ENCODE measurements around the gene KCNK13. TPM values are rescaled to one million over a fixed set of nuclear protein-coding genes. Genes with fewer than 3 reads are reported as not detected.

The KCNK13 gene
- total and polyA plus RNA-seq, 2 of the 13 experiments (the other 11 are each of a cell fraction or from before 2014, with no cell fraction given), result 0.08 to 0.29 TPM

DNA sequence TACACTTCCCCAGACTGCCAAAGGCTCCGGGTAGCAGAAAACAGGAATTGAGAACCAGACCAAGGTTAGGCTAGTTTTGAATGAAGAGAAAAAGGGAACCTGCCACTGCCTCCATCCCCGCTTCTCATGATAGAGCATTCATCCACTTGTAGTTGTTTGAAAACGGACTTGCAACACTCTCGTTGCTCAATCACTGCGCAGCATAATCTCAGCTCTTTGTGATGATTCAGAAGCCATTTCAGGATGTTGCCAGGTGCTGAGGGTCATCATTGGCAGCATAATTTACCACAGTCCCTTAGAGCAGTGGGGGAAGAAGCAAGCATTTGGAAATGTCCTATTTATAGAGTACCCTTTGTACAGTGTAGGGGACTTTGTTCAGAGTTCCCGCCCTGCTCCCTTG is 25.6 kb downstream of the KCNK13 start (continued):
- TF ChIP-seq GFI1 (CRISPR knock-in tag; IDR thresholded peaks at IDR 0.05; ENCODE audit: borderline replicate concordance) (peak; percentile 76; the same call in 1 of the 2 replicates), HNRNPLL (IDR thresholded peaks at IDR 0.05; ENCODE audit: low read depth, low read length, poor library complexity, severe bottlenecking) (no peak), KDM1A (CRISPR knock-in tag; IDR thresholded peaks at IDR 0.05) (peak; percentile 50; the same call in 1 of the 2 replicates), GATAD2A (CRISPR knock-in tag; IDR thresholded peaks at IDR 0.05) (peak; percentile 58; the same call in 1 of the 2 replicates), NR2F1 (CRISPR knock-in tag; IDR thresholded peaks at IDR 0.05) (peak in 1 of 2 experiments; percentile 23; a peak in 1 of 4 replicates), KLF6 (CRISPR knock-in tag; IDR thresholded peaks at IDR 0.05) (no peak), ZSCAN30 (CRISPR knock-in tag; IDR thresholded peaks at IDR 0.05) (no peak), SALL1 (CRISPR knock-in tag; IDR thresholded peaks at IDR 0.05) (0 out of 2 replicates have a peak, but pooled peaks have one; percentile 27), ZNF614 (CRISPR knock-in tag; IDR thresholded peaks at IDR 0.05; ENCODE audit: borderline replicate concordance) (peak; percentile 28; the same call in 1 of the 2 replicates), HMG20B (CRISPR knock-in tag; conservative IDR thresholded peaks at IDR 0.05) (0 out of 2 replicates have a peak, but pooled peaks have one; percentile 41), FOXA3 (CRISPR knock-in tag; IDR thresholded peaks at IDR 0.05) (0 out of 2 replicates have a peak, but pooled peaks have one; percentile 45), MEIS1 (CRISPR knock-in tag; IDR thresholded peaks at IDR 0.05; ENCODE audit: borderline replicate concordance) (no peak), NR2F6 (IDR thresholded peaks at IDR 0.05) (no peak), NR2F6 (CRISPR knock-in tag; IDR thresholded peaks at IDR 0.05) (no peak), HNRNPUL1 (IDR thresholded peaks at IDR 0.05; ENCODE audit: low read depth, low read length) (no peak), ZSCAN22 (CRISPR knock-in tag; IDR thresholded peaks at IDR 0.05) (no peak), HDAC6 (IDR thresholded peaks at IDR 0.05; ENCODE audit: low read depth, low read length) (no peak), SYNCRIP (IDR thresholded peaks at IDR 0.05; ENCODE audit: insufficient read depth, low read depth, low read length) (no peak), FOSL2 (CRISPR knock-in tag; IDR thresholded peaks at IDR 0.05) (peak; percentile 94), ZFAT (CRISPR knock-in tag; conservative IDR thresholded peaks at IDR 0.05) (no peak), MAFK (conservative IDR thresholded peaks at IDR 0.05 in 1 of 2, IDR thresholded peaks at IDR 0.05 in 1 of 2; ENCODE audit: low read length in 2 of 2) (no peak)
- TF ChIP-seq, protein P1, sequence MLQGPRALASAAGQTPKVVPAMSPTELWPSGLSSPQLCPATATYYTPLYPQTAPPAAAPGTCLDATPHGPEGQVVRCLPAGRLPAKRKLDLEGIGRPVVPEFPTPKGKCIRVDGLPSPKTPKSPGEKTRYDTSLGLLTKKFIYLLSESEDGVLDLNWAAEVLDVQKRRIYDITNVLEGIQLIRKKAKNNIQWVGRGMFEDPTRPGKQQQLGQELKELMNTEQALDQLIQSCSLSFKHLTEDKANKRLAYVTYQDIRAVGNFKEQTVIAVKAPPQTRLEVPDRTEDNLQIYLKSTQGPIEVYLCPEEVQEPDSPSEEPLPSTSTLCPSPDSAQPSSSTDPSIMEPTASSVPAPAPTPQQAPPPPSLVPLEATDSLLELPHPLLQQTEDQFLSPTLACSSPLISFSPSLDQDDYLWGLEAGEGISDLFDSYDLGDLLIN (CRISPR knock-in tag; IDR thresholded peaks at IDR 0.05; ENCODE audit: borderline replicate concordance), result no peak
- TF ChIP-seq, protein P2, sequence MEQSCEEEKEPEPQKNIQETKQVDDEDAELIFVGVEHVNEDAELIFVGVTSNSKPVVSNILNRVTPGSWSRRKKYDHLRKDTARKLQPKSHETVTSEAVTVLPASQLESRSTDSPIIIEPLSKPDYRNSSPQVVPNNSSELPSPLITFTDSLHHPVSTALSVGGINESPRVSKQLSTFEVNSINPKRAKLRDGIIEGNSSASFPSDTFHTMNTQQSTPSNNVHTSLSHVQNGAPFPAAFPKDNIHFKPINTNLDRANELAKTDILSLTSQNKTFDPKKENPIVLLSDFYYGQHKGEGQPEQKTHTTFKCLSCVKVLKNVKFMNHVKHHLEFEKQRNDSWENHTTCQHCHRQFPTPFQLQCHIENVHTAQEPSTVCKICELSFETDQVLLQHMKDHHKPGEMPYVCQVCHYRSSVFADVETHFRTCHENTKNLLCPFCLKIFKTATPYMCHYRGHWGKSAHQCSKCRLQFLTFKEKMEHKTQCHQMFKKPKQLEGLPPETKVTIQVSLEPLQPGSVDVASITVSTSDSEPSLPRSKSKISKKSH (CRISPR knock-in tag; IDR thresholded peaks at IDR 0.05; ENCODE audit: borderline replicate concordance), result no peak

Measured in HepG2 (cell line).